ENCODE data around the gene OR4C11.

The OR4C11 gene

DNA sequence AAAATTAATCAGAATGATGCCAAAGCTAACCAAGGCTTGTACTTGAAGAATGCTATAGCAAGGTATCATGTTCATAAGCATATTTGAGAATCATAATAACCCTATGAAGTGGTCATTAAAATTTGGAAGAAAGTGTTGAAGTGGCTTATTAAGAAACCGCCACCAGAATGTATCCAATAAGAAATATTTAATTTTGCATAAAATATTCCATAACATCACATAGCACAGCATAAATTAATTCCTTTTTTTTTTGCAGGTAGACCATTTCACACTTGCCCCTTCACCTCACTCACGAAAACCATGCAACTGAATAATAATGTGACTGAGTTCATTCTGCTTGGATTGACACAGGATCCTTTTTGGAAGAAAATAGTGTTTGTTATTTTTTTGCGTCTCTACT lies 35.6 kb downstream of the OR4C11 start, which contains the start of gene OR4C16:
Gene OR4C16 (plus strand): TSS at position 301 of the 400 bp plus-strand sequence. CDS start 0 bp downstream, at position 301.
- Histone ChIP-seq H3K4me3 (replicated peaks; ENCODE audit: insufficient read depth, low read length) (no peak within 1 kb of the TSS), H3K27me3 (ENCODE audit: insufficient read depth, poor library complexity, severe bottlenecking) (no peaks in the 10 kb centered on the region), H3K27ac (replicated peaks) (no peak within 1 kb of the TSS)
- no peak for DNase-seq (ENCODE audit: low read depth in 1 of 2, low spot score in 1 of 2)
- TF ChIP-seq CTCF (IDR thresholded peaks at IDR 0.05; ENCODE audit: insufficient read depth, low read length) (no peak), POLR2AphosphoS5 (IDR thresholded peaks at IDR 0.05; ENCODE audit: low read depth) (no peak)

GRCh38 chr11:55554169-55554568 lies 53.3 kb downstream of the OR4C11 start, which contains the start of gene OR4C15:
Gene OR4C15, plus strand, starts transcription at chr11:55554469. Its CDS starts 0 bp downstream, at chr11:55554469.
- Histone ChIP-seq H3K4me3 (replicated peaks; ENCODE audit: insufficient read depth, low read length) (no peak within 1 kb of the TSS), H3K27me3 (ENCODE audit: insufficient read depth, poor library complexity, severe bottlenecking) (no peaks in the 10 kb centered on the region), H3K27ac (replicated peaks) (no peak within 1 kb of the TSS)
- no peak for TF ChIP-seq CTCF (IDR thresholded peaks at IDR 0.05; ENCODE audit: insufficient read depth, low read length)
- TF ChIP-seq GABPA (IDR thresholded peaks at IDR 0.05; ENCODE audit: low read depth), result no peak
- no peak for TF ChIP-seq SPI1 (IDR thresholded peaks at IDR 0.05; ENCODE audit: borderline replicate concordance, low read depth)
- TF ChIP-seq REST (IDR thresholded peaks at IDR 0.05; ENCODE audit: insufficient replicate concordance, low read depth), result no peak
- no peak for TF ChIP-seq POLR2AphosphoS5 (IDR thresholded peaks at IDR 0.05; ENCODE audit: low read depth)
- no peak for DNase-seq (ENCODE audit: low read depth in 1 of 2, low spot score in 1 of 2)

Measured in HL-60 (cell line).